ENCODE data around the gene OTC. TPM values are rescaled to one million over a fixed set of nuclear protein-coding genes. Genes with fewer than 3 reads are reported as not detected.

OTC gene
- total RNA-seq, 1 experiment from 2014 or later = not detected

DNA sequence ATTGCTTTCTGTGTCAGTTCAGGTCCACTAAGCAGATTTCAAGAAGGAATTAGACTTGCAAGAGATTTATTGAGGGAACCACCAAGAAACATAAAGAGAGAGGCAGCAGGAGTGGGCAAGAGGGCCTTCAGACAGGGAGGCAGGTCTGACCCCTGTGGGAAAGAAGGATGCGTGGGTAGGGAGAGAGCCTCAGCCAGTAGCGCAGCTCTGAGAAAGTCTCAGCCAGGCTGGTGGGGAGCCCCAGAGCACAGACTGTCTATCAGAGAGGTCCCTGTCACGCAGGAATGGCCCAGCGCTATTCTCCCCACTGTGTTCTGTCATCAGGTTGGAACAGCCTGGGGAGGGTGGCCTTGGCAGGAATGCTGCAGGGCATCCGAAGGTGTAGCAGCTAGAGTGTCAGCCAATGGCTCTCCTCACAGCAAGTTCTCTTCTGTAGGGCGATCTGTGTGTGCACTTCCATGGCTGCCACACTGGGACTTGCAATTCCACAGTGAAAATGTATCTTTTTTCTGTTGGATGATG, 48.0 kb downstream of the OTC start:
- Histone ChIP-seq H3K27me3 (ENCODE audit: insufficient read depth, low read length) (no peaks in the 10 kb centered on the region), H2BK15ac (ENCODE audit: low read depth, low read length) (no peak overlapping the region), H3K23me2 (ENCODE audit: insufficient read length, low read depth, low read length, poor library complexity, severe bottlenecking) (no peaks in the 10 kb centered on the region), H3K79me2 (ENCODE audit: insufficient read depth, low read length) (no peaks in the 10 kb centered on the region), H2AFZ (ENCODE audit: low read length) (no peak overlapping the region), H3K27ac (ENCODE audit: insufficient read length, low read depth, low read length) (no peak overlapping the region), H4K20me1 (ENCODE audit: control insufficient read depth, insufficient read depth, insufficient read length) (no peaks in the 10 kb centered on the region), H4K91ac (ENCODE audit: insufficient read length, low read depth, low read length) (no peak overlapping the region), H3K9ac (ENCODE audit: extremely low read depth, insufficient read length, low read length) (no peak overlapping the region), H3K9me3 (ENCODE audit: control insufficient read depth, low read depth, low read length) (no peaks in the 10 kb centered on the region), H4K5ac (ENCODE audit: insufficient read length, low read depth, low read length) (no peak overlapping the region), H3K4me1 (ENCODE audit: insufficient read depth, low read length) (no peaks in the 10 kb centered on the region), H3T11ph (ENCODE audit: low read length) (no peak overlapping the region), H3K18ac (ENCODE audit: insufficient read length, low read depth, low read length) (no peak overlapping the region), H4K8ac (replicated peaks; ENCODE audit: insufficient read length, low read depth, low read length) (no peak overlapping the region), H3K56ac (ENCODE audit: insufficient read length, low read depth, low read length) (no peak overlapping the region), H3K4ac (ENCODE audit: low read depth, low read length) (no peak overlapping the region), H2BK120ac (ENCODE audit: low read depth, low read length, poor library complexity, severe bottlenecking) (no peak overlapping the region), H2AK5ac (ENCODE audit: insufficient read length, low read length) (no peak overlapping the region), H3K79me1 (ENCODE audit: insufficient read depth, low read depth, low read length, poor library complexity, severe bottlenecking) (no peaks in the 10 kb centered on the region), H2BK12ac (ENCODE audit: insufficient read length, low read depth, low read length) (no peak overlapping the region), H3K4me2 (ENCODE audit: insufficient read depth, insufficient read length, low read length) (no peak overlapping the region), H3K14ac (ENCODE audit: insufficient read depth, low read length) (no peak overlapping the region), H2BK20ac (ENCODE audit: low read depth, low read length, poor library complexity, severe bottlenecking) (no peak overlapping the region), H2BK5ac (ENCODE audit: insufficient read length, low read length) (no peak overlapping the region), H3K23ac (ENCODE audit: insufficient read length, low read depth, low read length) (no peak overlapping the region)
- H3K4me3 Mint-ChIP-seq = no peak overlapping the region
- peaks cover 3 to 9% of the 10 kb centered on the region in 2 experiments; a peak in 2 of 4 replicates for H3K4me1 Mint-ChIP-seq
- H3K27ac Mint-ChIP-seq = no peak overlapping the region
- no CpG with 5 or more reads among the region's 6 CpGs for WGBS (ENCODE audit: extremely low coverage, insufficient read length, low lambda C conversion rate)
- DNase-seq = no peak
- H3K9me3 Mint-ChIP-seq = peaks cover 37 to 49% of the 10 kb centered on the region in 2 experiments
- TF ChIP-seq, protein P1, sequence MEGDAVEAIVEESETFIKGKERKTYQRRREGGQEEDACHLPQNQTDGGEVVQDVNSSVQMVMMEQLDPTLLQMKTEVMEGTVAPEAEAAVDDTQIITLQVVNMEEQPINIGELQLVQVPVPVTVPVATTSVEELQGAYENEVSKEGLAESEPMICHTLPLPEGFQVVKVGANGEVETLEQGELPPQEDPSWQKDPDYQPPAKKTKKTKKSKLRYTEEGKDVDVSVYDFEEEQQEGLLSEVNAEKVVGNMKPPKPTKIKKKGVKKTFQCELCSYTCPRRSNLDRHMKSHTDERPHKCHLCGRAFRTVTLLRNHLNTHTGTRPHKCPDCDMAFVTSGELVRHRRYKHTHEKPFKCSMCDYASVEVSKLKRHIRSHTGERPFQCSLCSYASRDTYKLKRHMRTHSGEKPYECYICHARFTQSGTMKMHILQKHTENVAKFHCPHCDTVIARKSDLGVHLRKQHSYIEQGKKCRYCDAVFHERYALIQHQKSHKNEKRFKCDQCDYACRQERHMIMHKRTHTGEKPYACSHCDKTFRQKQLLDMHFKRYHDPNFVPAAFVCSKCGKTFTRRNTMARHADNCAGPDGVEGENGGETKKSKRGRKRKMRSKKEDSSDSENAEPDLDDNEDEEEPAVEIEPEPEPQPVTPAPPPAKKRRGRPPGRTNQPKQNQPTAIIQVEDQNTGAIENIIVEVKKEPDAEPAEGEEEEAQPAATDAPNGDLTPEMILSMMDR (conservative IDR thresholded peaks at IDR 0.05) = no peak
- no peaks in the 10 kb centered on the region; the same call in 1 of the 2 replicates for H3K27me3 Mint-ChIP-seq (ENCODE audit: low read depth)
- H3K36me3 Mint-ChIP-seq (ENCODE audit: insufficient read depth in 1 of 3, low read depth in 3 of 3) = no peaks in the 10 kb centered on the region; a peak in 2 of 7 replicates
